22Rv1 (cell line): Measurements from ENCODE around the gene CTBP1.

Source experiments
- CTCF ChIP-seq: fragments of 450-650 bp; IDR thresholded peaks from 2 replicates; pipeline ENCODE4 v1.5.1; 2017; ENCODE audit warnings: mild to moderate bottlenecking
- ZFX ChIP-seq: fragments of 450-650 bp; IDR thresholded peaks from 2 replicates; pipeline ENCODE4 v1.6.1; 2017; ENCODE audit warnings: antibody characterized with exemption, borderline replicate concordance

GRCh38 chr4:1277667-1278665 is 29.0 kb upstream of the CTBP1 start:
- TF ChIP-seq CTCF (no peak), ZFX (no peak)
